ENCODE data around the gene RPS8.

- no peak for TF ChIP-seq CTCF (IDR thresholded peaks at IDR 0.05)
- no peak for TF ChIP-seq EZH2phosphoT487 (IDR thresholded peaks at IDR 0.05)
- no peak for TF ChIP-seq EZH2 (IDR thresholded peaks at IDR 0.05)
These were observed 34.9 kb downstream of the RPS8 start for GRCh38 chr1:44810101-44810761.
